ENCODE measurements around the gene NOTCH2. TPM values are rescaled to one million over a fixed set of nuclear protein-coding genes. Genes with fewer than 3 reads are reported as not detected.
"Not testable (repeated sequence)": the region's sequence is repeated elsewhere in the genome, so short reads cannot be mapped to it uniquely, and the experiment has no call there.

Gene NOTCH2
- total RNA-seq (166 TPM), polyA plus RNA-seq (33.9 TPM)

DNA sequence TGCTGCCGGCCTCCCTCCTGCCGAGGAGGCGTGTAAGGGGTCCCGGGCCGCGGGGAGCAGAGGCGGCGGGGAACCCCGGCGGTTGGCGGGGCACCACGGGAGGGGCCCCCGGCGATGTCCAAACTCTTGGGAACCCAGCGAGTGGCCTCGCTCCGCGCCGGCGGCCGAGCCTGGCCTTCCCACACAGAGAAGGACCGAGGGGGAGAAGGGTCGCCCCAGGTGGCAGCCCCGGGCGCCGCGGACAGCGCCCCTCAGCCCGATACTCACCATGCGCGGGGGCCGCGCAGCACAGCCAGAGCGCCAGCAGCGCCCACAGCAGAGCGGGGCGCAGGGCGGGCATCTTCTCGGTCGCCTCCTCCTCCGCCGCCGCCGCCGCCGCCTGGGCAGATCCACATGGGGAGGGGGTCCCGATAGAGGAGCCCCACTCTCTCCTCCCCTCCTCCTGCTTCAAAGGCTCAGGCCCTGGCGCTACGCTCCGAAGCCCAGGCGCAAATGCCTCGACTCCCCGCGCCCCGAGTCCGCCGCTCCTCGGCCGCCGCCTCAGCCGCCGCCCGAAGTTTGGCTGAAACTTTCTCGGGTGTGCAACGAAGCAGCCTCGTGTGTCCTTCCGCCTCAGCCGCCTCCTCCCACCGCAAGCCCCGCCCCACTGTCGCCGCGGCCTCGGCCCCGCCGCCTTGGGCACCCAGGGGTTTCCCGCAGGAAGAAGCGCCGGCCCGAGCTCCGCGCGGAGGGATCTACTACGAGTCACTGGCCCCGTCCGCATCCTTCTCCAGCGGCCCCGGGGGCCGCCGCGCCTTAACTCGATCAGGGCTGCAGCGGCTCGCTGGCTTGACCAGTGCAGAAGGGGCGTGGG is at the start of gene NOTCH2:
NOTCH2 (minus strand) TSS at position 596 of the 853 bp plus-strand sequence; CDS start at position 340, 256 bp downstream.
- not testable (repeated sequence) for H3K4me1 ChIP-seq (ENCODE audit: insufficient read depth); DNase-seq (ENCODE audit: extremely low spot score); H3K36me3 ChIP-seq (ENCODE audit: insufficient read depth); H3K27ac ChIP-seq (ENCODE audit: low read depth)
- under 1% methylated on average over 57 of the region's 95 CpGs for WGBS
- peak within 1 kb of the TSS; percentile 45 for H3K4me3 ChIP-seq (ENCODE audit: low read depth, low read length)

DNA sequence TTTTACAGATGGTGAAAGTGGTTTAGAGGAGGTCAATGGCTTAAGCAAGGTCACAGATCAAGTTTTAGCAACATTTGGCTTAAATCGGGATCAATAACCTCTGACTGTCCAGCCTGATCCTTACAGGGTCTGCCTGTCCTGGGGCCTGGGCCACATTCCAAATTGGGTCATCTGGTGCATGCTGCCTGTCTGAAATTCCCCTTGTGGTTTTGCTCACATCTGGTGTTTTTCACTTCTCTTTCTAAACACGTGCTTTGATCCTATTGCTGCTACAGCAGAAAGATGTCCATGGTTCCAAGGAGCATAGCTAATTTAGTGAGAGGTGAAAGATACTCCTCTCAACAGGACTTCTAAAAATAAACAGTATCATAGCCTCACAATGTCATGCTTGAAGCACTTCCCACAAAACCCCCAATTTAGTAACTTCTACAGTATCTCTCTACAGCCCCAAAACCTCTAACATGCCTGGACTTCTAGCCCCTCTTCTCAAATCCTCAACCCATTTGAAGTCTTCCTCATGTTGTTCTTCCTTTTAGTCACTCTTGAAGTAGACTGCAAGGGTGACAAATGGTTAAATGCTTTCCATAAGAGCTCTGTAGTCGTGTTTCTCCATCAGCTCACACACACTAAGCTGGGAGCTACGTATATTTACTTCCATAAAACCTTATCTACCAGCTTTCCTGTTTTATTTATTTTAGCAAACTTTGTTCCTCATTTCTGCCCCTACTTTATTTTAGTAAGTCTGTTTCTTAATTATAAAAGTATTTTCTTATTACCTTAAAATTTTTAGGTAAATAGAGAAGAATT is 48.1 kb upstream of the NOTCH2 start:
- not testable (repeated sequence) for H3K36me3 ChIP-seq (ENCODE audit: insufficient read depth); H3K4me3 ChIP-seq (ENCODE audit: low read depth, low read length); H3K27ac ChIP-seq (ENCODE audit: low read depth); DNase-seq (ENCODE audit: extremely low spot score); H3K4me1 ChIP-seq (ENCODE audit: insufficient read depth)
- WGBS, result 14% methylated on average over 3 of the region's 4 CpGs

- H3K4me1 ChIP-seq (ENCODE audit: insufficient read depth); H3K27ac ChIP-seq (ENCODE audit: low read depth); DNase-seq (ENCODE audit: extremely low spot score); H3K4me3 ChIP-seq (ENCODE audit: low read depth, low read length); H3K36me3 ChIP-seq (ENCODE audit: insufficient read depth): not testable (repeated sequence)
- WGBS, result 93% methylated on average over 2 of the region's 2 CpGs
These were observed 46.6 kb upstream of the NOTCH2 start for GRCh38 chr1:120116094-120116493.

GRCh38 chr1:120113134-120113533 is 43.7 kb upstream of the NOTCH2 start:
- not testable (repeated sequence) for DNase-seq (ENCODE audit: extremely low spot score); H3K36me3 ChIP-seq (ENCODE audit: insufficient read depth); H3K4me1 ChIP-seq (ENCODE audit: insufficient read depth); H3K27ac ChIP-seq (ENCODE audit: low read depth); H3K4me3 ChIP-seq (ENCODE audit: low read depth, low read length)
- WGBS, result 100% methylated on average over 1 of the region's 3 CpGs

DNA sequence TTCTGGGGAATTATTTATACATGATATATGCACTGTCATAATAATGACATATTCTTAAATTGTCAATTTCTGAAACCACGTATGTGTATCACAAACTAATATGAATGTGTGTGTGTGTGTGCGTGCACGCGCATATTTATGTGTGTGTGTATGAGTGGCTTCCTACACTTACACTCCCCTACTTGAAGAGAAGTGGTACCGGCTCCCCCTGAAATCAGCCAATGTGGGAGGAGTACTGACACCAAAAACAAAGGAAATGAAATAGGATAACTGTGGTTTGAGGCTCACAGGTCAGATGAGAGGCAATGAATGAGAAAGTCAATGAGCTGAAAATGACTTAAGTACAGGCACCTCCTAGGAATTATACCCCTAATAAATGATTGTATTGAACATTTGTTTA is 42.8 kb upstream of the NOTCH2 start:
- DNase-seq (ENCODE audit: extremely low spot score); H3K27ac ChIP-seq (ENCODE audit: low read depth); H3K36me3 ChIP-seq (ENCODE audit: insufficient read depth); H3K4me3 ChIP-seq (ENCODE audit: low read depth, low read length); H3K4me1 ChIP-seq (ENCODE audit: insufficient read depth): not testable (repeated sequence)
- WGBS, result 89% methylated on average over 5 of the region's 5 CpGs

DNA sequence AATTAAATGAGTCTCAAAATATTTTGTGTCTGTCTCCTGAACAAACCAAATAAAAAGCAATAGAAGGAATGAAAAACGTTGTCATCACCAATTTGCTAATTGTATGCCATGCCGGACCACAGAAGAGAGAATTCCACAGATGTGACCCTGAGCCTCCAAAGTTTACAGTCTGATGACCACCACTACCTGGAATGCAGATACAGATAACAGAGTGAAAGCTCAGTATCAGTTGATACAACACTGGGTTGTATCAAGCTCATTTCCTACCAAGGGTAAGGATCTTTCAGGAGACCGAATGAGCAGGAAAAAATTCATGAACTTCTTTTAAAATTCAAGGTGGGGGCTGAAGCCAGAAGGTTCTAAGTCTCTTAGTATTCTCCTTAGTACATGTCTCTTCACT is 42.3 kb upstream of the NOTCH2 start:
- H3K27ac ChIP-seq (ENCODE audit: low read depth); H3K4me3 ChIP-seq (ENCODE audit: low read depth, low read length); H3K36me3 ChIP-seq (ENCODE audit: insufficient read depth); DNase-seq (ENCODE audit: extremely low spot score); H3K4me1 ChIP-seq (ENCODE audit: insufficient read depth): not testable (repeated sequence)
- WGBS, result no CpG with 5 or more reads among the region's 3 CpGs

DNA sequence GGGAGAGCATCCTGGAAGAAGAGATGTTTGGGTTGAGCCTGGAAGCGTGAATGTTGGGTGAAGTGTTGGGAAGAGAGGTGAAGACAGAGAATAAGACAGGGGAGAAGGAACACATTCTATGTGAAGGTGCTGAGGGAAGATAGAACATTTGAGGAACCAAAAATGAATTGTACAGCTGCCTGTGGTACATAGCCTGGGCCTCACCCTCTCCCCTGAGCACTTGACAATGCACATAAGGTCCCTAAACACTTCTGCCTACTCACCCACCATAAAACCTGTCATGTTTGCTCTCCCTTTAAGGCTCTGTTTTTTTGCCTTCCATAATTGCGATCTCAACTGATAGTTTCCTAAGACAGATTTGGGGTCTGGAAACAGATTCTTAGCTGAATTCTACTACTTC is 41.5 kb upstream of the NOTCH2 start:
- H3K27ac ChIP-seq (ENCODE audit: low read depth); DNase-seq (ENCODE audit: extremely low spot score); H3K36me3 ChIP-seq (ENCODE audit: insufficient read depth); H3K4me1 ChIP-seq (ENCODE audit: insufficient read depth); H3K4me3 ChIP-seq (ENCODE audit: low read depth, low read length): not testable (repeated sequence)
- no CpG with 5 or more reads among the region's 2 CpGs for WGBS

DNA sequence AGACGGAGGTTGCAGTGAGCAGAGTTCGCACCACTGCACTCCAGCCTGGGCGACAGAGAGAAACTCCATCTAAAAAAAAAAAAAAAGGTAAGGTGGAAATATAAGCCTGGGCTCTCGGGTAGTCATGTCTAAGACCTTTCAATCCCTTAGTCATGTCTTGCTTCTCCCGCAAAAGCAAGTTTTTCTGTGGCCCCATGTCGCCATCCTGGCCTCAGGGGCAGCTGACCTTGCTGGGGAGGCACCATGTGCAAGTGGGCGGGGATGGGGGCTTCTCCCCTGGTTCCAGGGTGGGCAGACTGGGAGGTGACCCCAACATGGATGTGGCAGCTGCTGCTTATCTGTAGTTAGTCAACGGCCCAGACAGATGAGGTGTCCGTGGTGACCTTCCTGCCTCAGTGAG is 40.2 kb upstream of the NOTCH2 start:
- not testable (repeated sequence) for H3K4me1 ChIP-seq (ENCODE audit: insufficient read depth); H3K4me3 ChIP-seq (ENCODE audit: low read depth, low read length); DNase-seq (ENCODE audit: extremely low spot score); H3K36me3 ChIP-seq (ENCODE audit: insufficient read depth); H3K27ac ChIP-seq (ENCODE audit: low read depth)
- WGBS, result 97% methylated on average over 7 of the region's 9 CpGs

DNA sequence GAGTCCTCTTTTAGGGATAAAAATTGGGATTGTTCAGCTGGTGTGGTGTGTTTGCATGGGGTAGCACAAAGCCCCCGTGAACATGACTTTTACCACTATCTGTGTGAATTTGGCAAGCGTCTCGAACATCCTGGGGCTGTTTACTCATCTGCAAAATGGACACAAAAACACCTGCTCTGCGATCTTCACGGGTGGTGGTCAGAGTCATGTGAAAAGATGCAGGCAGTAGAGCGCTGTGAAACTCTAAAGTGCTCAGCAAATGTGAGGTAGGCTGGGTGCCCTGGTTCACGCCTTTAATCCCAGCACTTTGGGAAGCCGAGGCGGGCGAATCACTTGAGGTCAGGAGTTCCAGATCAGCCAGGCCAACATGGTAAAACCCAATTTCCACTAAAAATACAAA is 39.7 kb upstream of the NOTCH2 start:
- not testable (repeated sequence) for H3K36me3 ChIP-seq (ENCODE audit: insufficient read depth); DNase-seq (ENCODE audit: extremely low spot score); H3K27ac ChIP-seq (ENCODE audit: low read depth); H3K4me3 ChIP-seq (ENCODE audit: low read depth, low read length); H3K4me1 ChIP-seq (ENCODE audit: insufficient read depth)
- 96% methylated on average over 9 of the region's 10 CpGs for WGBS

DNA sequence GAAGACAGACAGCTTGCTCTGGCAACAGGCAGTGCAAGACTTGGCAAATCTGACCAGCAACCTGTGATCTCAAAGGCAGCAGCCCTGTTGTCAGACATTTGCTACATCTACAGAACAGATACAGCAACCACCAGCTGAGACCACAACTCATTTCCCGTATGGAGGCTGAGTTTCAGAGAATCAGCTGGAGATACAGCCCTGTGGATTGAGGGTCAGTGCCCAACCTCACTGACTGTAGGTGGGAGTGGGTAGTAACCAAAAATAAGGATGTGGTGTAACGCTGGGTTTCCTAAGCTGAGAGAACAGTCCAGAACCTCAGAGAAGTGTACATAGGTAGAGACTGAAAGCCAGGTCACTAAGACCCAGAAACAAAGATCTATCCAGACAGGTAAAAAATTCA is 35.8 kb upstream of the NOTCH2 start:
- WGBS, result 89% methylated on average over 1 of the region's 2 CpGs
- not testable (repeated sequence) for H3K4me3 ChIP-seq (ENCODE audit: low read depth, low read length); DNase-seq (ENCODE audit: extremely low spot score); H3K27ac ChIP-seq (ENCODE audit: low read depth); H3K4me1 ChIP-seq (ENCODE audit: insufficient read depth); H3K36me3 ChIP-seq (ENCODE audit: insufficient read depth)

DNA sequence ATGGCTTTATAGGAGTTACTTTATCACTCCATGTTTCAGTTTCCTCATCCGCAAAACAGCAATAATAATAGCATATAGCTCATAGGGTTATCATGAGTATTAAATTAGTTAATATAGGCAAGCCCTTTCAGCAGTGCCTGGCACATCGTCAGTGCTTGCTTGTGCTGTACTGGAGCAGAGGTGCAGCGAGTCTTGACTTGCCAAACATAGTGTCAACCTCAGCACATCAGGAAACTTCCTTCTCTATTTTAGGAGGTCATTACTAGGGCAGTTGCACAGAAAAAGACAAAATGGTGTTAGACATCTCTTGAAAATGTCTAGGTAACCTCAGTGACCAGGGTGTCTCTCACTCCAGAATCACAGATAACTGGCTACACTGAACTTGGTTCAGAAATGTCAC is 34.3 kb upstream of the NOTCH2 start:
- not testable (repeated sequence) for DNase-seq (ENCODE audit: extremely low spot score); H3K4me1 ChIP-seq (ENCODE audit: insufficient read depth); H3K36me3 ChIP-seq (ENCODE audit: insufficient read depth); H3K27ac ChIP-seq (ENCODE audit: low read depth); H3K4me3 ChIP-seq (ENCODE audit: low read depth, low read length)
- WGBS, result no CpG with 5 or more reads among the region's 3 CpGs

GRCh38 chr1:120101593-120101992 is 32.1 kb upstream of the NOTCH2 start:
- 97% methylated on average over 1 of the region's 1 CpG for WGBS
- H3K27ac ChIP-seq (ENCODE audit: low read depth); H3K36me3 ChIP-seq (ENCODE audit: insufficient read depth); H3K4me1 ChIP-seq (ENCODE audit: insufficient read depth); H3K4me3 ChIP-seq (ENCODE audit: low read depth, low read length); DNase-seq (ENCODE audit: extremely low spot score): not testable (repeated sequence)

DNA sequence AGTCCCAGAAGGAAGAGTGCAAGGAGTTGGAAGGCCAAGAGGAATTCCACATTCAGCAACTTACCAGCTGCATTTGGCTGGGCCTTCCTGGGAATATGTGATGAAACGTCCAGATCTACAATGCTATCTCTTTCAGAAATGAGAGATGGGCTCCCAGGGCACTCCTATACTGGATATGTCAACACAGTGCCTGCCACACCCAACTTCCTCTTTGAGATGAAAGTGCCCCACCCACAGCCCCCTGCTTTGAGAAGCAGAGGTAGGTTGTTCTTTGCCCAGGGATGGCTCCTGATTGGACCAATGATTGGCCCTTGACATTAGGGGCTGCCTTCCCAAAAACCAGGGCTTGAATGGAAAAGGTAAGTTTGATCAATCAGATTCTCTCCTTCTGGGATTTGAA is 31.1 kb upstream of the NOTCH2 start:
- H3K4me1 ChIP-seq (ENCODE audit: insufficient read depth); H3K4me3 ChIP-seq (ENCODE audit: low read depth, low read length); DNase-seq (ENCODE audit: extremely low spot score); H3K27ac ChIP-seq (ENCODE audit: low read depth); H3K36me3 ChIP-seq (ENCODE audit: insufficient read depth): not testable (repeated sequence)
- 50% methylated on average over 1 of the region's 1 CpG for WGBS
